ENCODE measurements around the gene SETX. TPM values are rescaled to one million over a fixed set of nuclear protein-coding genes. Genes with fewer than 3 reads are reported as not detected.

Gene SETX
- total RNA-seq, 4 donors from 2014 or later, result 52.5 to 79.4 (median 69.7) TPM

DNA sequence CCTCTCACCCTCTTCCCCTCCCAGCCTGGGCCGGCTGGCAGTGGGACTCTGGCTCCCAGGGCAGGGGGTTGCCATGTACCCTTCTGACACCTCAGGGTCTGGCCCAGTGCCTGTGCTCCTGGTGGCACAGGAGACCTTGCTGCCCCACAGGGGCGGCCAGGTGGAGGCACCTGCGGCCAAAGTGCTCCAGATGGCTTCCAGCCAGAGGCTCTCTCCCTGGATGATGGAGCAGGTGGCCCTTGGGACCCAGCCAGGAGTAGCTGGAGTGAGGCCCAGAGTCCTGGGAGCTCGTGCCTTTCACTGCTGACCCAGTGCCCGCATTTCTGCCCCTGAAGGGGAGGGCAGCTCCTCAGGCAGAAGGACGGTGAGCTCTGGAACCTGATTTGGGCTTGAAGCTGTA, 105.7 kb downstream of the SETX start:
- ATAC-seq (ENCODE audit: low FRiP score), result no peak

DNA sequence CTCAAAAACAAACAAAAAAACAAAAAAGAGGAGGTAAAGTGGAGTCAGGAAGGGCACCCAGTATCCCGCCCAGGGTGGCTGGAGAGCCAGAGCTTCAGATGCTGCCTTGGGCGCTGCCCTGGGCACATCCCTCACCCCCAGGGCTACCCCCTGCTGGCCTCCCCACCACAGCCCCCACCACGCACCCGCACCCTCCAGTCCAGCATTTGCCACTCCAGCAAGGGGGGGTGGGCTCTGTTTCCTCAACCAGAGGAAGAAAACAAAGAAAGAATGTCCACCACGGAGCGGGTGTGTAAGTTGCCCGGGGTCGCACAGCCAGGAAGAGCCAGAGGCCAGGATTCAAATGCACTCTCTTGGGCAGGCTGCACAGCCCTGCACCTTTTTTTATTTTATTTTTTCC, 106.8 kb downstream of the SETX start:
- DNase-seq (ENCODE audit: low spot score) (no peak), ATAC-seq (ENCODE audit: low FRiP score) (no peak)
- TF ChIP-seq, protein P1, sequence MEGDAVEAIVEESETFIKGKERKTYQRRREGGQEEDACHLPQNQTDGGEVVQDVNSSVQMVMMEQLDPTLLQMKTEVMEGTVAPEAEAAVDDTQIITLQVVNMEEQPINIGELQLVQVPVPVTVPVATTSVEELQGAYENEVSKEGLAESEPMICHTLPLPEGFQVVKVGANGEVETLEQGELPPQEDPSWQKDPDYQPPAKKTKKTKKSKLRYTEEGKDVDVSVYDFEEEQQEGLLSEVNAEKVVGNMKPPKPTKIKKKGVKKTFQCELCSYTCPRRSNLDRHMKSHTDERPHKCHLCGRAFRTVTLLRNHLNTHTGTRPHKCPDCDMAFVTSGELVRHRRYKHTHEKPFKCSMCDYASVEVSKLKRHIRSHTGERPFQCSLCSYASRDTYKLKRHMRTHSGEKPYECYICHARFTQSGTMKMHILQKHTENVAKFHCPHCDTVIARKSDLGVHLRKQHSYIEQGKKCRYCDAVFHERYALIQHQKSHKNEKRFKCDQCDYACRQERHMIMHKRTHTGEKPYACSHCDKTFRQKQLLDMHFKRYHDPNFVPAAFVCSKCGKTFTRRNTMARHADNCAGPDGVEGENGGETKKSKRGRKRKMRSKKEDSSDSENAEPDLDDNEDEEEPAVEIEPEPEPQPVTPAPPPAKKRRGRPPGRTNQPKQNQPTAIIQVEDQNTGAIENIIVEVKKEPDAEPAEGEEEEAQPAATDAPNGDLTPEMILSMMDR (IDR thresholded peaks at IDR 0.05), result no peak

More for the DNA sequence above, 105.7 kb downstream of the SETX start:
- DNase-seq (ENCODE audit: low spot score), result no peak
- TF ChIP-seq, protein P1 (IDR thresholded peaks at IDR 0.05), result no peak

DNA sequence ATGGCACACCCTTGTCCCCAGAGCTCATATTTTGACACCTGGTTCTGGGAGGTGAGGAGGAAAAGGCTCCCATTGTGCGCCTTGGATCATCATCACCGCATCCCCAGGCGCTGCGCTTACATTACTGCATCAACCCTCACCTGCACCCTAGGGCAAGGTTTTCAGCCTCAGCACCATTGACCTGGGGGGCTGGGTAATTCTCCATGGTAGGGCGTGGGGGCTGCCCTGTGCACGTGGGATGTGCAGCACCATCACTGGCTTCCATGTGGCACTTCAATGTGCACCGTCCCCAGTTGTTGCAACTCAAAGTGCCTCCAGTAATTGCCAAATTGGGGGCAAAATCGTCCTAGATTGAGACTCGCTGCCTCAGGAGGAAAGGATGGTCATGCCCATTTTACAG, 109.3 kb downstream of the SETX start:
- ATAC-seq (ENCODE audit: low FRiP score), result no peak
- no peak for DNase-seq (ENCODE audit: low spot score)
- TF ChIP-seq, protein P1 (IDR thresholded peaks at IDR 0.05), result no peak

DNA sequence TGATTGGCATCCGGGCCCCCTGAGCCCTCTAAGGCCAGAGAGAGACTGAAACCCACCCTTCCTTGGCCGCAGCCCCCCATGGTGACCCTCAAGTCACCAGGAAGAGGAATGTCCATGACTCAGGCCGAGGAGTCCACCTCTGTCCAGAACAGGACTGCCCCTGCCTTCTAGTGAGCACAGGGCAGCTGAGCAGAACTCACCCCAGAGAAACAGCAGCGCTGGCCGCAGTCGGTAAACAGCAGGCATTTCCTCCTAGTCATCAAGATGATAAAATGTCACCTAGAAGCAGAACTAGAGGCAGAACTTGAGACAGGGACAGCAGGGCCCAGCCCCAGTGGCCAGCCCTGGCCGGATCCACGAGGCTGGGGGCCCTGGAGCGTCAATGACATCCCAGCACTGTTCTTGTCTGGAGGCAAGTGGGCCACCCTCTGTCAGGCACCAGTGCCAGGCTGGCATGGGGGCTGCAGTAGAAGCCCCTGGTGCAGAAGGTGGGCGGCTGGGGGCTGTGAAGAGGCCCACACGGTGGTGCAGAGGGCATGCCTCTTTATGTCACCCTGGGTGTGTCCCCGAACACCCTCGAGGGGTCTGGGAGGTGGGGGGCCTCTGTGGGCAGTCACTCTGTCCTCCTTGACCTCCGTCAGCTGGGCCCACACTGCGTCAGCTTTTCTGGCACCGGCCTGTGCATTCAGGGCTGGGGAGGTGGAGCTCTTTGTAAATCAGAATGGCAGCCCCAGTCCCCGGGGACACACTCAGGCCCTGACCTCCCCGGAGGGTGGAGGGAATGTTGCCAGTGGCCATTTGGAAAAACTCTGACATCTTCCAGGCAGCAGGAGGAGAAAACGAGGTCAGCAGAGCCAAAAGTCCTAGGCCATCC, 110.0 kb downstream of the SETX start:
- DNase-seq (ENCODE audit: low spot score) (no peak), ATAC-seq (ENCODE audit: low FRiP score) (no peak)
- TF ChIP-seq, protein P1 (IDR thresholded peaks at IDR 0.05), result no peak

DNA sequence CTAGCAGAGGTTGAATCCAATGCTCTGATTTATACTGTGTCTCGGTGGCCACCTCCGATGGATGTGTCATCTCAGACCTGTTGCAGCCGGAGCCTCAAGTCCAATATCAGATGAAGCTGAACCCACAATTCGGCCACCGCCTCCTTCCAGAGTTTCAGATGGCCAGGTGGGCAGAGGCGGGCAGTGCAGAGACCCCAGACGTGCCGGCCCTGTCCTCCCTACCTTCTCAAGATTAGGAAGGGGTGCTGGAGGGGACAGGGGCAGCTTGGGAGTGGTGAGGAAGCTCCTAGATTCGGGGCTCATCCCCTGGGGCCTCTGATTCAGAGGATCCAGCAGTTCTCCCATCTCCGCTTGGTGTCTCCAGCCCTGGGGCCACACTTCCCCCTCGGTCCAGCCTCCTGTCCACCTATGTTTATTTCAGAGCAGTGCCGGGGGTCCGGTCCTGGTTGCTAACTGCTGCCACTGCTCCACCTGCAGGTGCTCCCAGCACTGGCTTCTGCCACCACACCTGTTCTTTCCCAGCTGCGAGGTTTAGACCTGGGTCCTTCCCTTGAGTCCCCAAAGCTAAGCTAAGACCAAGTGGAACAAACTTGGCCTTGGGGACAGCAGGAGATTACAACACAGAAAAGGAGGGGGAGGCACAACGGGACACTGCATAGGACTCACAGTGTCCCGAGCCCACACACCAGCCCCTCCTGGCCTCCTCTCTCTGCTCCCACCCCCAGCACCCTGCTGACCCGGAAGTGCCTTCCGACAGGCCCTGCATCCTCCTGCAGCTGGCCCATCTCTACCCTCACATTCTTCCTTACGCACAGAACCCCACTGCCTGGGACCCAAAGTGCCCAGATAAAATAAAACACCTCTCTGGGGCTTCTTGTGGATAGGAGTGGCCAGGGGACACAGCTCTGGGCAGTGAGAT, 111.4 kb downstream of the SETX start:
- ATAC-seq (ENCODE audit: low FRiP score) (no peak), DNase-seq (ENCODE audit: low spot score) (no peak)
- TF ChIP-seq, protein P1 (IDR thresholded peaks at IDR 0.05), result no peak

DNA sequence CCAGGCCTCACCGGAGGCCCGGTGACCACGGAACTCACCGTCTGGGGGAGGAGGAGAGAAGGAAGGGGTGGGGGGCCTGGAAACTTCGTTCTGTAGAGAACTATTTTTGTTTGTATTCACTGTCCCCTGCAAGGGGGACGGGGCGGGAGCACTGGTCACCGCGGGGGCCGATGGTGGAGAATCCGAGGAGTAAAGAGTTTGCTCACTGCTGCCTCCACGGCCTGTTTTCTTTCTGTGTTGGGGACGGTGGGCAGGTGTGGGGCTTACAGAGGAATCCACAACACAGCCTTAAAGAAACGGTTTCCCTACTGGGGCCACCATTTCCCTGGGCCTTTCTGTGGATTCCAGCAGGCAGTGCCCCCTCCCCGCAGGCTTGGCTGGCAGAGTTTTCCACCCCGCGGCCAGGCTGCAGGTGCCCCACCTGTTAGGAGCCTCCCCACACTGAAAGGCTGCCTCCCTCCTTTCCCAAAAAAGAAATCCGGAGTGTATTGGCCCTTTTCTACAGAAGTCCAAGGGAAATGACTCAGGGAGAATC, 112.1 kb downstream of the SETX start:
- ATAC-seq (ENCODE audit: low FRiP score), result no peak
- DNase-seq (ENCODE audit: low spot score), result no peak
- TF ChIP-seq, protein P1 (IDR thresholded peaks at IDR 0.05), result no peak
